ENCODE results near the gene HNRNPH2.

- TF ChIP-seq, protein P1, sequence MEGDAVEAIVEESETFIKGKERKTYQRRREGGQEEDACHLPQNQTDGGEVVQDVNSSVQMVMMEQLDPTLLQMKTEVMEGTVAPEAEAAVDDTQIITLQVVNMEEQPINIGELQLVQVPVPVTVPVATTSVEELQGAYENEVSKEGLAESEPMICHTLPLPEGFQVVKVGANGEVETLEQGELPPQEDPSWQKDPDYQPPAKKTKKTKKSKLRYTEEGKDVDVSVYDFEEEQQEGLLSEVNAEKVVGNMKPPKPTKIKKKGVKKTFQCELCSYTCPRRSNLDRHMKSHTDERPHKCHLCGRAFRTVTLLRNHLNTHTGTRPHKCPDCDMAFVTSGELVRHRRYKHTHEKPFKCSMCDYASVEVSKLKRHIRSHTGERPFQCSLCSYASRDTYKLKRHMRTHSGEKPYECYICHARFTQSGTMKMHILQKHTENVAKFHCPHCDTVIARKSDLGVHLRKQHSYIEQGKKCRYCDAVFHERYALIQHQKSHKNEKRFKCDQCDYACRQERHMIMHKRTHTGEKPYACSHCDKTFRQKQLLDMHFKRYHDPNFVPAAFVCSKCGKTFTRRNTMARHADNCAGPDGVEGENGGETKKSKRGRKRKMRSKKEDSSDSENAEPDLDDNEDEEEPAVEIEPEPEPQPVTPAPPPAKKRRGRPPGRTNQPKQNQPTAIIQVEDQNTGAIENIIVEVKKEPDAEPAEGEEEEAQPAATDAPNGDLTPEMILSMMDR (conservative IDR thresholded peaks at IDR 0.05; ENCODE audit: low read depth, low read length), result no peak
- no peak for TF ChIP-seq EZH2 (IDR thresholded peaks at IDR 0.05; ENCODE audit: borderline replicate concordance, low read depth, low read length, poor library complexity, severe bottlenecking)
These were observed 52.6 kb downstream of the HNRNPH2 start for GRCh38 chrX:101460669-101461068.

Measured in A673 (cell line).